IPS-15b (cell line): ENCODE data around the gene C11orf52.

Source experiments
- H3K27me3 ChIP-seq: one replicate; pipeline ENCODE4 v1.6.1; 2013; ENCODE audit warnings: low read length; ENCODE audit not compliant: control insufficient read depth, insufficient read depth
- H3K36me3 ChIP-seq: one replicate; pipeline ENCODE4 v1.6.1; 2013; ENCODE audit warnings: low read length; ENCODE audit not compliant: control insufficient read depth, insufficient read depth
- H3K4me1 ChIP-seq: one replicate; pipeline ENCODE4 v1.6.1; 2013; ENCODE audit warnings: mild to moderate bottlenecking, low read length; ENCODE audit not compliant: control insufficient read depth, insufficient read depth
- H3K4me3 ChIP-seq: one replicate; pipeline ENCODE4 v1.5.1; 2013; ENCODE audit warnings: low read depth, low read length
- H3K9ac ChIP-seq: one replicate; pipeline ENCODE4 v1.6.1; 2013; ENCODE audit warnings: low read depth, mild to moderate bottlenecking, low read length
- H3K9me3 ChIP-seq: one replicate; pipeline ENCODE4 v1.6.1; 2013; ENCODE audit warnings: mild to moderate bottlenecking, low read length; ENCODE audit not compliant: control insufficient read depth, insufficient read depth

The C11orf52 gene

GRCh38 chr11:111886844-111887243, 31.9 kb upstream of the C11orf52 start:
- Histone ChIP-seq H3K36me3 (no peaks in the 10 kb centered on the region), H3K4me1 (no peaks in the 10 kb centered on the region), H3K4me3 (no peak overlapping the region), H3K27me3 (no peaks in the 10 kb centered on the region), H3K9ac (no peak overlapping the region), H3K9me3 (no peaks in the 10 kb centered on the region)

DNA sequence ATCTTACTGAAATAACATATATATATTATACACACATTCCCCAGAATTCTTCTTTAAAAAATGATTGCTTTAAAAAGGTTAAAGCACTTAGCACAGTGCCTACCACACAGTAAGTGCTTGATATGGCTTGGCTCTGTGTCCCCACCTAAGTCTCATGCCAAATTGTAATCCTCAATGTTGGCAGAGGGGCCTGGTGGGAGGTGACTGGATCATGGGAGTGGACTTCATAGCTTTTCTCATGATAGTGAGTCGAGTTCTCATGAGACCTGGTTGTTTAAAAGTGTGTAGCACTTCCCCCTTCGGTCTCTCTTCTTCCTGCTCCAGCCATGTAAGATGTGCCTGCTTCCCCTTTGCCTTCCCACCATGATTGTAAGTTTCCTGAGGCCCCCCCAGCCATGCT, 13.3 kb upstream of the C11orf52 start:
- no peak overlapping the region for H3K4me3 ChIP-seq
- no peaks in the 10 kb centered on the region for H3K9me3 ChIP-seq
- H3K36me3 ChIP-seq, result no peaks in the 10 kb centered on the region
- H3K9ac ChIP-seq, result no peak overlapping the region
- peaks cover 5% of the 10 kb centered on the region for H3K4me1 ChIP-seq
- no peaks in the 10 kb centered on the region for H3K27me3 ChIP-seq

DNA sequence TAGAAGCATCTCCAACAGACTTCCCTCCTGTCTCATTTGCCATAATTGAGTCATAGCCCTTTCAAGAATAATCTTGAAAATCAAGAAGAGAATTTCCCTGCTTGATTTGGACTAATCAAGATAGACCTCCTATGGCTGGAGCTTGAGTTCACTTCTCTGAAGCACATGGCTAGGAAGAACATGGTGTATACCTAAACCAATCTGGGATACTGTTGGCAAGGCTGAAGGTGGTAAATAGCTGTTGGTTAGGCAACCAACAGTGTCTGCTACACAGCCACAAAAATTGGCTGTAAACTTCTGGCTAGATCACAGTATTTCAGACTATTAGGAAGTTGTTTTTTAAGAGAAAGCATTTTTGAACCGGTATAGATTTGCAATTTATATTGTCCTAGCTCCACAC, 12.0 kb upstream of the C11orf52 start:
- Histone ChIP-seq H3K36me3 (no peaks in the 10 kb centered on the region), H3K27me3 (no peaks in the 10 kb centered on the region), H3K9me3 (no peaks in the 10 kb centered on the region), H3K4me1 (peaks cover 5% of the 10 kb centered on the region), H3K9ac (no peak overlapping the region), H3K4me3 (no peak overlapping the region)

DNA sequence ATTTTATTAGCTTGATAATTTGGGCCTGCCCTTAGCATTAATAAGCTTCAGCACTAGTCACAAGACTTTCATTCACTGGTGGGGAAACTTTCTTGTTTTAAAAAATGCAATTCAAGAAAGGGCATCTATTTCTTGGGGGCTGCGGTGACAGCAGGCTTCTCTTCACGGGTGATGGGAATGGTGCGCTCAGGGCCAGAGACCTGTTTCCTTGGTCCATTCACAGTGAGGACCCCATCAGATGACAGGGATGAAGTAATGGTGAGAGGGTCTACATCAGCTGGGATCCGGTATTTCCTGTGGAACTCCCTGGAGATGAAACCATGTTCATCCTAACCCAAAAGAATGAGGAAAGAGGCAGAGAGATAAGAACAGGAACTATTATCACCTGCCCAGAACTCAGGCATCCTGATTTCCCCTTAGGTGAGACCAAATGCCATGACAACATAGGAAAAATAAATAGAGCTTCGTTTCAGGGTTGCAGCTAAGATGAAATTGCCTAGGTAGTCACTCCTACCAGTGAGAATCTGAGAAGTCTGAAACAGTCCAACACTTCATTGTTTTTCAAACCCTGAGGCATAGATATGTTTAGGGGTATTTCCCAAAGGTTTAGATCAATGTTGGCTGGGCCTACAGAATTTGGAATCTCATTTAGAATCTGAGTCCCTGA, 9.9 kb upstream of the C11orf52 start:
- Histone ChIP-seq H3K9me3 (no peaks in the 10 kb centered on the region), H3K27me3 (no peaks in the 10 kb centered on the region), H3K36me3 (no peaks in the 10 kb centered on the region), H3K9ac (no peak overlapping the region), H3K4me3 (no peak overlapping the region), H3K4me1 (peaks cover 12% of the 10 kb centered on the region)

DNA sequence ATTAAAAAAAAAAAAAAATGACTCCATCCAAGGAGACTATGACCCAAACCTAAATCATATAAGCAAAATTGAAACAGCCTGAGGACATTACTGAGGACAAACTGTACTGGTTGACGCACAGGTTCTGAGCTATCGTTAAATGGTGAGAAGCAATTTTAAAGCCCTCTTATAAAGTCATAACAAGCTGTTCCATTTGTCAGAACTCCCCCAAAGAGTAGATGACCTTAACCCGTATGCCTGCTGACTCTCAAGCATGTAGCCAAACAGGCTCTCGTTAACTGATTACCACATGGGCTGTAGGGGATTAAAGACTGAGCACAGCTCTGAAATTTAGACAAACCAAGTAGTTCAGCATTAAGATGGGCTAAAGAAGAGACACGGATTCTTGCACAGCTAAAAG, 9.3 kb upstream of the C11orf52 start:
- H3K9me3 ChIP-seq, result no peaks in the 10 kb centered on the region
- no peak overlapping the region for H3K9ac ChIP-seq
- H3K36me3 ChIP-seq, result no peaks in the 10 kb centered on the region
- no peak overlapping the region for H3K4me3 ChIP-seq
- peaks cover 13% of the 10 kb centered on the region for H3K4me1 ChIP-seq
- H3K27me3 ChIP-seq, result no peaks in the 10 kb centered on the region

DNA sequence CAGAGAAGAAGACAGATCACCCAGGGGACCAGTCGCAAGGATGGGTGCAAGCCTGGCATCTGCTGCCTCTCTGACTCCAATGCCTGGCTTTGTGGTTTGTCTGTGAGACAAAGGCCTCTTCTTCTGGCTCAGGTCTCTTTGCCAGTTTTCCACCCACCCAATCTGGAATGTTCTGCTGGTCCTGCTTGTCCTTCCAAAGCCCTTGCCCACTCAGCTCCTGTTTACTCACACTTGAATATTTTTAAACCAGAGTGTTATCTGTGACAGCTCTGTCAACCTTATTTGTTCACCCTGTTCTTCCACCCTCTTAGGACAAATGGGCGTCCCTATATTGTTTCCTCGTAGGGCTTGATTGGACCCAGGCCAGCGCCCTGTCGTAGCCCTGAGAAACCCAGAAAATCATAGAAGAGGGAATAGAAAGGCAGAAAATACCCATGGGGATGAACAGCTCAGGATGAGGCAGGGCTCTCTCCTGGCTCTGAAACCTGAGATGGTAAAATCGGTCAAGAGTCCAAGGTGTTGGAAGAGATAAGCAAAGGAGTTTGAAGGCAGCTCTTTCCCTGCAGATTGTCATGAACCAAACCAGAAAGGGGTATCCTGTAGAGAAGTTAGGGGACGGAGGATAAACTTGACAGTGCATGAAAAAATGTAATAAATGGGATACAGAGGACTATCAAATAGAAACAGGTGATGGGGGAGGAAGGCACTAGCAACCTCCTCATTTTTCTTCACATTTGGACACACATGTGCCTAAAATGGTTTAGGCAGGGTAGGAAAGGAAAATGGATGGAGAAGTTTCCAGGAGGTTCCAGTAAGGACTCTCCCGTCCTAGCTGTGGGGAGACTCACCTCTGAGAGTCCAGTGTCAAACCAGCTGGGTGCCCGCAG, 7.8 kb upstream of the C11orf52 start:
- H3K36me3 ChIP-seq, result no peaks in the 10 kb centered on the region
- H3K4me1 ChIP-seq, result peaks cover 13% of the 10 kb centered on the region
- H3K4me3 ChIP-seq, result no peak overlapping the region
- no peaks in the 10 kb centered on the region for H3K9me3 ChIP-seq
- H3K27me3 ChIP-seq, result no peaks in the 10 kb centered on the region
- H3K9ac ChIP-seq, result no peak overlapping the region

DNA sequence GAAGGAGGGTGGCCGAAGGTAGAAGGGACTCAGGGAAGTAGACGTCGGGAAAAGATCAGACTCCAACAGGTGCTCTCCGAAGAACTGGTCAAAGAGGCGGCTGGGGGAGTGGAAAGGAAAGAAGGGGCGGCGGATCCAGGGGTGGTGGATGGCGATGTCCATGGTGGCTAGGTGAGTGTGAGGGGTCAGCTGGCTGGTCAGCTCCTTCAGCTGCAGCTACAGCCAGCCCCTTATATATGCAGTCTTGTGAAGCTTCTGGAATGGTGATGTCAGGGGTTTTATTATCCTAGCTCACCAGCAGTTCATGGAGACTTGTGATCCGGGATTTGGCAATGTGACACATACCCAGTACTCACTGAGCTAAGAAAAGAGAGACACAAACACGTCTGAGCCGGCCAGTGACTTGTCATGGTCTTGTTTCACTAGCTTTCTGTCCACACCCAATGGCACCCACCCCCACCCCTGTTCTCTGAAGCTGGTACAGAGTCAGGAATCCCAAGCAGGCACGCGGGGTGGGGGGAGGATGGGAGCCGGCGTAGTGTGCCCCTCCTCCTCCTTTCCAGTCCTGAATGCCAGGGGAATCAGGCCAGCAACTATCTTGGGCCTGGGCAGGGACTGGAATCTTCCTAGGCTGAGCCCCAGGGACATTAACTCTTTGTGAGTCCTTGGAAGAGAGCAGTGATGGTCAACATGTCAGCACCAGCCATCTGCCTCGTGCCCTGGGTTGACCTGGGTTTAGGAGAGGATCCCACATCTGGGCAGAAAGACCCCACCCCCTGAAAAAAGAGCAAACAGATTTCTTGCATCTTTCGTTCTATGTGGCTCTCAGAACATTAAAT, 6.9 kb upstream of the C11orf52 start, which contains the start of gene CRYAB:
Gene CRYAB (minus strand): TSS at position 208 of the 839 bp plus-strand sequence. CDS start 46 bp downstream, at position 162.
- H3K4me3 ChIP-seq, result peak within 1 kb of the TSS; percentile 47
- peak within 1 kb of the TSS; percentile 26 for H3K9ac ChIP-seq
- no peaks in the 10 kb centered on the region for H3K9me3 ChIP-seq
- H3K36me3 ChIP-seq, result no peaks in the 10 kb centered on the region
- H3K4me1 ChIP-seq, result peaks cover 13% of the 10 kb centered on the region
- no peaks in the 10 kb centered on the region for H3K27me3 ChIP-seq

- H3K4me3 ChIP-seq, result peak within 1 kb of the TSS; percentile 47
- H3K36me3 ChIP-seq, result no peaks in the 10 kb centered on the region
- no peaks in the 10 kb centered on the region for H3K27me3 ChIP-seq
- peaks cover 13% of the 10 kb centered on the region for H3K4me1 ChIP-seq
- no peaks in the 10 kb centered on the region for H3K9me3 ChIP-seq
- H3K9ac ChIP-seq, result peak within 1 kb of the TSS; percentile 26
Measured at GRCh38 chr11:111912535-111912934, 6.2 kb upstream of the C11orf52 start, which contains the start of gene HSPB2. Gene HSPB2 (plus strand): TSS chr11:111912734. CDS start chr11:111912830, 96 bp downstream.

- H3K4me1 ChIP-seq, result peaks cover 15% of the 10 kb centered on the region
Measured at GRCh38 chr11:111913031-111913861, 5.5 kb upstream of the C11orf52 start.

DNA sequence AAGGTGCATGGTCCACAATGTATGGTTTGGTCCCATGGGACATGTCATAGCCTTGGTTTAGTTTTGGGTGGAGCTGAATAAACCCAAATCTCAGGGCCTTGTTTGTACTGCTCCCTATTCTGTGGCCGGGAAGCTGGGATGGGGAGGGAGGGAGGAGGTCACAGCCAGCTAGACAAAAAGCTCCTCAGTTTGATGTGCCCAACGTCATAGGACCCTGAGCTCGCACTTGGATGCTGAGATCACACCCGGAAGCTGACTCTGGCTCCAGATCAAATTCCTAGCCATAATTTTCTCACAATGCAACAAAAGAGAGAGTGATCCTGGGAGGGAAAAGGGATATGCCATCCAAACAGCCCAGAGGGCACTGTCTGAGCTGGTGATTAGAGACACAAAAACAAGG, 4.7 kb upstream of the C11orf52 start:
- Histone ChIP-seq H3K36me3 (no peaks in the 10 kb centered on the region), H3K4me3 (peak overlapping the region; percentile 47), H3K4me1 (peaks cover 17% of the 10 kb centered on the region), H3K9me3 (no peaks in the 10 kb centered on the region), H3K27me3 (no peaks in the 10 kb centered on the region), H3K9ac (no peak overlapping the region)

More at GRCh38 chr11:111913031-111913861, 5.5 kb upstream of the C11orf52 start:
- H3K9ac ChIP-seq, result no peak overlapping the region
- H3K9me3 ChIP-seq, result no peaks in the 10 kb centered on the region
- H3K27me3 ChIP-seq, result no peaks in the 10 kb centered on the region
- H3K4me3 ChIP-seq, result peak overlapping the region; percentile 47
- H3K36me3 ChIP-seq, result no peaks in the 10 kb centered on the region

GRCh38 chr11:111916768-111917167, 1.9 kb upstream of the C11orf52 start:
- H3K4me3 ChIP-seq, result no peak overlapping the region
- no peaks in the 10 kb centered on the region for H3K36me3 ChIP-seq
- no peaks in the 10 kb centered on the region for H3K9me3 ChIP-seq
- no peaks in the 10 kb centered on the region for H3K27me3 ChIP-seq
- no peak overlapping the region for H3K9ac ChIP-seq
- H3K4me1 ChIP-seq, result peaks cover 12% of the 10 kb centered on the region
